ENCODE data around the gene DMRT1. TPM values are rescaled to one million over a fixed set of nuclear protein-coding genes. Genes with fewer than 3 reads are reported as not detected.

DMRT1 gene
- total RNA-seq, 1 donor from 2014 or later = not detected

DNA sequence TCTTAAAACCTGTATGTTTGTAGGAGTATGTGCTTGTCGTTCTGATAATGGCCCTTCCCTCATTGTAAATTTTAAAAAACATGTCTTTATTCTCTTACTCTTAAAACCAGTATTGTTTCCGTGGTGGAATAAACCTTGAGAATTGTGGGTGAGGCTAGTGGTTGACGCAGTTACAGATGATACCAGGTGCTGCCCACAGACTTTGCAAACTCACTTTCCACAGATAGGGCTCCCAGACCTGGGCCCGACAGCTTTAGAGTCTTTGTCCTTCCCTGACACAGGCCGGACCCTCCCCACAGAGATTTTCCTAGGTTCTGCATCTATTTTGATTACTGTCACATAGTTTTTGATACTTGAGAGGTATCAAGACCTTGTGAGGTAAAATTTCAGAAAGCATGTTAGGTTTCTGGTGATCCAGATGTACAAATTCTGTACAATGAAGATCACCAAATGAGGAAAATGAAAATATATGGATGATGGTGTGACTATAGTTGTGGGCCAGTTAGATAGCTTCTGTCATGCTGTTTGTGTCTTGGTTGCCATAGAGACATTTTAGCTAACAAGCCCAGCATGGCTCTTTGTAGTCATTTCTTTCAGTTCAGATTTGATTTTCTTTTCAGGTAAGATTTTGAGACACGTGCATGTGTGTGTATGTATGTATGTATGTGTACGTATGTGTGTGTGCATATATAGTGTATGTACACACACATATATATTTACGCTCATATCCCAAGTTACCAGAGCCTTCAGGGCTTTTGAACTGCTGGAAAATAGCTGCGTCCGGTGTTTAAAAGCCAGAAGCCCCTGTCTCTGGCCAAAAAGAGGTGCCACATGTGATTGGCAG lies 33.8 kb downstream of the DMRT1 start:
- no peaks in the 10 kb centered on the region for H3K4me1 ChIP-seq
- no peak overlapping the region for H3K27ac ChIP-seq
- intact Hi-C loops (cut with DNase I) = no loop called here
- no peak for DNase-seq (ENCODE audit: low spot score in 2 of 2)
- no peaks in the 10 kb centered on the region for H3K9me3 ChIP-seq
- H3K27me3 ChIP-seq = no peaks in the 10 kb centered on the region
- no peaks in the 10 kb centered on the region for H3K36me3 ChIP-seq
- TF ChIP-seq, protein P1, sequence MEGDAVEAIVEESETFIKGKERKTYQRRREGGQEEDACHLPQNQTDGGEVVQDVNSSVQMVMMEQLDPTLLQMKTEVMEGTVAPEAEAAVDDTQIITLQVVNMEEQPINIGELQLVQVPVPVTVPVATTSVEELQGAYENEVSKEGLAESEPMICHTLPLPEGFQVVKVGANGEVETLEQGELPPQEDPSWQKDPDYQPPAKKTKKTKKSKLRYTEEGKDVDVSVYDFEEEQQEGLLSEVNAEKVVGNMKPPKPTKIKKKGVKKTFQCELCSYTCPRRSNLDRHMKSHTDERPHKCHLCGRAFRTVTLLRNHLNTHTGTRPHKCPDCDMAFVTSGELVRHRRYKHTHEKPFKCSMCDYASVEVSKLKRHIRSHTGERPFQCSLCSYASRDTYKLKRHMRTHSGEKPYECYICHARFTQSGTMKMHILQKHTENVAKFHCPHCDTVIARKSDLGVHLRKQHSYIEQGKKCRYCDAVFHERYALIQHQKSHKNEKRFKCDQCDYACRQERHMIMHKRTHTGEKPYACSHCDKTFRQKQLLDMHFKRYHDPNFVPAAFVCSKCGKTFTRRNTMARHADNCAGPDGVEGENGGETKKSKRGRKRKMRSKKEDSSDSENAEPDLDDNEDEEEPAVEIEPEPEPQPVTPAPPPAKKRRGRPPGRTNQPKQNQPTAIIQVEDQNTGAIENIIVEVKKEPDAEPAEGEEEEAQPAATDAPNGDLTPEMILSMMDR (IDR thresholded peaks at IDR 0.05) = no peak
- no peak overlapping the region for H3K4me3 ChIP-seq

DNA sequence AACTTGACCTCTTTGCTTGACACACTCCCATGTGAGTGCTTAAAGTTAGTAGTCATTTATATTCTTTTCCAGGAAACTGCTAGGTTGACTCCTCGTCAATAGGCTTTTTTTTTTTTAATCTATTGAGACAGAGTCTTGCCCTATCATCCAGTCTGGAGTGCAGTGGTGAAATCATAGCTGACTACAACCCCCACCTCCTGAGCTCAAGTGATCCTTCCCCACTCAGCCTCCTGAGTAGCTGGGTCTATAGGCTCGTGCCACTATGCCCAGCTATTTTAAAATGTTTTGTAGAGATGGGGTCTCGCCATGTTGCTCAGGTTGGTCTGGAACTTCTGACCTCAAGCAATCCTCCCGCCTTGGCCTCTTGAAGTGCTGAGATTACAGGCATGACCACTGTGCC lies 34.9 kb downstream of the DMRT1 start:
- TF ChIP-seq, protein P1 (IDR thresholded peaks at IDR 0.05) = no peak
- no peak for DNase-seq (ENCODE audit: low spot score in 2 of 2)
- intact Hi-C loops (cut with DNase I) = no loop called here
- no peaks in the 10 kb centered on the region for H3K9me3 ChIP-seq
- H3K27ac ChIP-seq = no peak overlapping the region
- no peaks in the 10 kb centered on the region for H3K27me3 ChIP-seq
- no peaks in the 10 kb centered on the region for H3K36me3 ChIP-seq
- H3K4me1 ChIP-seq = no peaks in the 10 kb centered on the region
- H3K4me3 ChIP-seq = no peak overlapping the region

DNA sequence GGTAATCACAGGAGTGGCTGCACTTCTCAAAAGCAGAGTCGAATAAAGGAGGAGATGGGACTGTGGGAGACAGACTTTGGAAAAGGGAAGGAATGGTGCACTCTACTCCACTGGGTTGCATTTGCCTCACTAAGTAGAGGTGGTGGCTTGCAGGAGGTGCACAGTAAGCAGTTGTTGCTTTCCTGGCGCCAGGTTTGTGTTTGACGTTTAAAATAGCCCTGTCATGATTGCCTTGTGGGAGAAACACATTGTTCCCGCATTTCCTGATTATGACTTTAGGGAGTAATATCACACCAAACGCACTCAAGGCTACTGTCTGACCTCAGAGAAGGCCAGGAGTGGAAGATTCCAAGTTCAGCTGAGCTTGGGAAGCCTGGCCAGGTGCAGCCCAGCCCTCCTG lies 36.7 kb downstream of the DMRT1 start:
- TF ChIP-seq, protein P1 (IDR thresholded peaks at IDR 0.05) = no peak
- no peak for DNase-seq (ENCODE audit: low spot score in 2 of 2)
- no peaks in the 10 kb centered on the region for H3K27me3 ChIP-seq
- H3K9me3 ChIP-seq = no peaks in the 10 kb centered on the region
- intact Hi-C loops (cut with DNase I) = no loop called here
- no peaks in the 10 kb centered on the region for H3K36me3 ChIP-seq
- H3K27ac ChIP-seq = no peak overlapping the region
- H3K4me1 ChIP-seq = no peaks in the 10 kb centered on the region
- H3K4me3 ChIP-seq = no peak overlapping the region

DNA sequence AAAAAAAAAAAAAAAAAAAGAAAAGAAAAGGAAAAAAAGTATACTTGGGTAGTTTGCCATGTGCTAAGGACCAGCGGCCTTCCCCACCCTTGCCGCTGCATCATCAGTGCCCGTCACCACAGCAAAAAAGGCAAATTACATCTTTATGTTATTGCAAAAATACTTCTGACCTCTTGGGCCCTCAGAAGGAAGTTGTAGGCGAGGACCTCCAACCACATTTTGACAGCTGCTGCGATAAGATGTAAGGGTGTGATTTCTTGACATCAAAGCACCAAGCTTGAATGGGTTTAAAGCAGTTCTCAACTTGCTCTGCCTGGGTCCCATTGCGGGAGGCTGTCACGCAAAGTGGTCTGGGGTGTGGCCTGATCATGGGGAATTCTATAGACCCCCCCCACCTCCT lies 39.2 kb downstream of the DMRT1 start:
- H3K4me3 ChIP-seq = no peak overlapping the region
- H3K27ac ChIP-seq = no peak overlapping the region
- no peak for DNase-seq (ENCODE audit: low spot score in 2 of 2)
- no peaks in the 10 kb centered on the region for H3K9me3 ChIP-seq
- no peaks in the 10 kb centered on the region for H3K4me1 ChIP-seq
- no peaks in the 10 kb centered on the region for H3K27me3 ChIP-seq
- intact Hi-C loops (cut with DNase I) = no loop called here
- no peaks in the 10 kb centered on the region for H3K36me3 ChIP-seq
- TF ChIP-seq, protein P1 (IDR thresholded peaks at IDR 0.05) = no peak

DNA sequence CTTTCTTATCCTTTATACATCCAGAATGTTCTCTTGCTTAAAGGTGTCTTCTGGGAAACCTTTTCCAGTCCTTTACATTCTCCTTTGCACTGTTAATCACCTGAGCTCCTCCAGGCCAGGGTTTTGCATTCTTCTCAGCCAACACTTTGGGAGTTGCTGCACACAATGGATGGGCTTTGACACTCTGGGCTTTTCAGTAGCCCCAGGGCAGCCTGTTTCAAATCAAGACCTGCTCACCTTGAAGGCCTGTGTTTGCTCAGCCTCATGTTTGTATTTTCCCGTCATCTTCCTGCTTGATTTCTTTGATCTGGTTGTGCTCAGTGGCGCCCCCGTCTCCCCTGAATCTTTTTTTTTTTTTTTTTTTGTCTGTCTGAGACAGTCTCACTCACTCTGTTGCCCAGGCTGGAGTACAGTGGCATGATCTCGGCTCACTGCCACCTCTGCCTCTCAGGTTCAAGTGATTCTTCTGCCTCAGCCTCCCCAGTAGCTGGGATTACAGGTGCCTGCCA lies 41.0 kb downstream of the DMRT1 start:
- Histone ChIP-seq H3K9me3 (no peaks in the 10 kb centered on the region), H3K27me3 (no peaks in the 10 kb centered on the region), H3K4me1 (no peaks in the 10 kb centered on the region), H3K4me3 (no peak overlapping the region), H3K27ac (no peak overlapping the region), H3K36me3 (no peaks in the 10 kb centered on the region)
- DNase-seq (ENCODE audit: low spot score in 2 of 2) = no peak
- intact Hi-C loops (cut with DNase I) = no loop called here
- TF ChIP-seq, protein P1 (IDR thresholded peaks at IDR 0.05) = no peak
